Spleen (tissue), 7 donors: ENCODE data around the gene CFAP99.

Source experiments
- POLR2A ChIP-seq, 3 donors: fragments of 450-650 bp; IDR thresholded peaks; one replicate each; pipeline ENCODE4 v1.5.1; 2017; ENCODE audit warnings: antibody characterized with exemption in 3 of 3, mild to moderate bottlenecking in 1 of 3
- TF ChIP-seq, protein P1 (sequence below), 11 experiments: fragments of 200-600 bp in 7 of 11; fragments of 450-650 bp in 4 of 11; sonication (generic) in 4 of 11; IDR thresholded peaks in 8 of 11; conservative IDR thresholded peaks in 3 of 11; 1 replicate in 7 of 11; 2 replicates in 4 of 11; pipeline versions ENCODE4 v1.4.0 to v1.8.0; 2016 to 2021; ENCODE audit warnings: antibody characterized with exemption in 11 of 11, inconsistent platforms in 4 of 11, mild to moderate bottlenecking in 1 of 11
- donor health status: DM: no; HTN: no; CAD: no; lungs with moderate emphysema.
- donor health status: DM: no; HTN: no; CAD: no.
- donor health status: DM: no; HTN: no; CAD: no.

DNA sequence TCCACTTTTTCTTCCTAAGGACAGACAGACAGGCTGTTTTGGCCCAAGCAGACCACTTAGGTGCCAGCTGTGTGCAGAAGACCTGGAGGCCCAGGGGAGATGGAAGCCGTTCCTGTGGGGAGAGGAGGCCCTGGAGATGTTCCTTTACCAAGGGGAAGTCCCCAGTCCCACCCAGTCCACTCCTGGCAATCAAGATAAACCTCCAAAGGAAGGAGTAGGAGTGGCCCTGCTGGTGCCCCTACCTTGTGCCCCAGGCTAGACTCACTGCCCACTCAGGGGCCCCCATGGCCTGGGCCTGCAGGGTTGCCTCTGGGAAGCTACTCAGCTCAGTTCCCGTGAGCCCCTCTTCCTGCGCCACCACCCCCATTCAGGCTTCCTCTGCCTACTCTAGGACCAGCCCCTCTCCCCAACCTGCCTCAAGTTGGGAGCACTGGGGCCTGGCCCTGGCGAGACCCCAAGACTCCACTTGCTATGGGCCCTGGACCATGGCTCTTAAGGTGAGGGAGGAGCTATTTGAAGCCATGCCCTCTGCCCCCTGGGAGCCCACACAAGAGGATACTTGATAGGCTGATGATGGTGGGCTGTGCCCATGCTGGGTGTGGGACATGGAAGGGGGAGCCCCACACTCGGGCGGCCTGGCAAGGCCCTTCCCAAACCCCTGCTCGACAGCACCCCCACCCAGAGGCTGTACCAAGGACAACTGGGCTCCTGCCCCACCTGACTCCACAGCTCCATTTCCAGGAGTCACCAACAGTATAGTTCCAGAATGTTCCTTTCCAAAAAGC lies 25.4 kb downstream of the CFAP99 start:
- TF ChIP-seq POLR2A (IDR thresholded peaks at IDR 0.05), result no peak
- TF ChIP-seq, protein P1, sequence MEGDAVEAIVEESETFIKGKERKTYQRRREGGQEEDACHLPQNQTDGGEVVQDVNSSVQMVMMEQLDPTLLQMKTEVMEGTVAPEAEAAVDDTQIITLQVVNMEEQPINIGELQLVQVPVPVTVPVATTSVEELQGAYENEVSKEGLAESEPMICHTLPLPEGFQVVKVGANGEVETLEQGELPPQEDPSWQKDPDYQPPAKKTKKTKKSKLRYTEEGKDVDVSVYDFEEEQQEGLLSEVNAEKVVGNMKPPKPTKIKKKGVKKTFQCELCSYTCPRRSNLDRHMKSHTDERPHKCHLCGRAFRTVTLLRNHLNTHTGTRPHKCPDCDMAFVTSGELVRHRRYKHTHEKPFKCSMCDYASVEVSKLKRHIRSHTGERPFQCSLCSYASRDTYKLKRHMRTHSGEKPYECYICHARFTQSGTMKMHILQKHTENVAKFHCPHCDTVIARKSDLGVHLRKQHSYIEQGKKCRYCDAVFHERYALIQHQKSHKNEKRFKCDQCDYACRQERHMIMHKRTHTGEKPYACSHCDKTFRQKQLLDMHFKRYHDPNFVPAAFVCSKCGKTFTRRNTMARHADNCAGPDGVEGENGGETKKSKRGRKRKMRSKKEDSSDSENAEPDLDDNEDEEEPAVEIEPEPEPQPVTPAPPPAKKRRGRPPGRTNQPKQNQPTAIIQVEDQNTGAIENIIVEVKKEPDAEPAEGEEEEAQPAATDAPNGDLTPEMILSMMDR (IDR thresholded peaks at IDR 0.05 in 8 of 11, conservative IDR thresholded peaks at IDR 0.05 in 3 of 11), result no peak
